Activated naive CD4-positive, alpha-beta T cell treated with anti-CD3 and anti-CD28 coated beads, Interleukin-2, amount 50 U/mL, for 72 hours (primary cell): ENCODE results near the gene SYNGAP1. TPM values are rescaled to one million over a fixed set of nuclear protein-coding genes. Genes with fewer than 3 reads are reported as not detected.
"Not testable (repeated sequence)": the region's sequence is repeated elsewhere in the genome, so short reads cannot be mapped to it uniquely, and the experiment has no call there.

Experiments
- ATAC-seq, 2 donors: fragments of 150-1000 bp; cut with Tn5 transposase; 2 replicates each; pipeline ENCODE4 v1.10.0; 2021; ENCODE audit warnings: mild to moderate bottlenecking in 2 of 2, moderate library complexity in 2 of 2
- DNase-seq, 2 donors: peaks; one replicate each; pipeline ENCODE4 v3.0.0; 2021 to 2022; ENCODE audit warnings: low spot score in 2 of 2
- H3K27ac Mint-ChIP-seq, 2 donors: one replicate each; pipeline ENCODE4 v1.8.0; 2022; ENCODE audit warnings: mild to moderate bottlenecking in 2 of 2, mixed read lengths in 2 of 2
- H3K36me3 Mint-ChIP-seq, 2 donors: one replicate each; pipeline ENCODE4 v1.8.0; 2022; ENCODE audit warnings: mixed read lengths in 2 of 2
- H3K9me3 Mint-ChIP-seq, 2 donors: one replicate each; pipeline ENCODE4 v1.8.0; 2022; ENCODE audit warnings: mixed read lengths in 2 of 2
- total RNA-seq, 2 donors: library from RNA; stranded (reverse); gene quantifications; one replicate each; pipeline ENCODE4 v1.2.3, GENCODE V29; 2022

The SYNGAP1 gene
- total RNA-seq, 2 donors from 2014 or later: 70.5 to 71.7 TPM

DNA sequence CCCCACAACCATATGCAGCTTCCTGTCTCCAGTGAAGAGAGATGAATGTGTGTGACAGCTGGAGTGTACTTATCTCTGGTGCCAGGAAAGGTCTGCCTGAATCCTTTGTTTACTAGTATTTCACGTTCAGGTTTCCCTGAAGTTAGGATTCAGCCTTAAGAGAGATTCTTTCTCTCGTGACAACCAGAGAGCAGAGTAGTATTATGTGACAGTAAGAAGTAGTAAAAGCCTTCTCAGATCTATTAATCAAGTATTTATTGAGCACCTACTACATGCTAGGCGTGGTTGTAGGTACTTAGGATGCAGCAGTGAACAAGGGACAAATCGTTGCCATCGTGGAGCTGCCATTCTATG, 27.3 kb upstream of the SYNGAP1 start:
- peak overlapping the region; percentile 95 to 99 for H3K27ac Mint-ChIP-seq
- DNase-seq (no peak), ATAC-seq (no peak)
- H3K9me3 Mint-ChIP-seq: no peaks in the 10 kb centered on the region
- H3K36me3 Mint-ChIP-seq: peaks cover 22 to 30% of the 10 kb centered on the region in 2 donors

- no peaks in the 10 kb centered on the region for H3K9me3 Mint-ChIP-seq
- DNase-seq: no peak
- H3K27ac Mint-ChIP-seq: peak overlapping the region; percentile 95 to 99
- ATAC-seq: no peak
- H3K36me3 Mint-ChIP-seq: peaks cover 26 to 35% of the 10 kb centered on the region in 2 donors
Observed at GRCh38 chr6:33392979-33393378, 26.9 kb upstream of the SYNGAP1 start.

DNA sequence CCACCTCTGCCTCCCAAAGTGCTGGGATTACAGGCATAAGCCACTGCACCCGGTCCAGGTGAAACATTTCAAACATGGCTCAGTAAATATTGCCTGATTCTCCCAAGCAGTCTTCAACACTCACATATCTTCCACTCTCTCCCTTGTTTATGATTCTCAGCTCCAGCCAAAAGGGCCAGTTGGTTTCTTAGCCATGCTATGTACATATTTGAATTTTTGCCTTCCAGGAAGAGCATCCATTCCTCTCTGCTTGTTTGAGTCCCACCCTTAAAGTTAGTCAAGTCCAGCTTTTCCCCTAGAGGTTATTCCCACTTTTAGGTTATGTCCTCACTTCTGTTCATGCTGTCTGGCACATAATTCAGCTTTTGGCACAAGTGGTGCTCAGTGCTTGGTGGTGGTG, 22.3 kb upstream of the SYNGAP1 start:
- peaks cover 27 to 40% of the 10 kb centered on the region in 2 donors for H3K36me3 Mint-ChIP-seq
- DNase-seq: no peak
- H3K27ac Mint-ChIP-seq: no peak overlapping the region
- no peak for ATAC-seq
- no peaks in the 10 kb centered on the region for H3K9me3 Mint-ChIP-seq

DNA sequence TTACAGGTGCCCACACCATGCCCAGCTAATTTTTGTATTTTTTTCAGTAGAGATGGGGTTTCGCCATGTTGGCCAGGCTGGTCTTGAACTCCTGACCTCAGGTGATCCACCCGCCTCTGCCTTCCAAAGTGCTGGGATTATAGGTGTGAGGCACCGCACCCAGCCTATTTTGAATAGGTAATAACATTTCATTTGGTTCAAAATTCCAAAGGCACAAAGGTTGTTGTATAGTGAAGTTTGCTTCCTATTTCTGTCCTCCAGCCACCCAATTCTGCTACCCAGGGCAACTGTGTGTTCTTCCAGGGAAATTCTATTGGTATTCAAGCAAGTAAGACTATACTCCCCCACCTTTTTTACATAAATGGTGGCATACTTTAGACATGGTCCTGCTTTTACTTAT, 21.3 kb upstream of the SYNGAP1 start:
- not testable (repeated sequence) for DNase-seq, H3K9me3 Mint-ChIP-seq, ATAC-seq
- Mint-ChIP-seq H3K36me3 (peaks cover 26 to 34% of the 10 kb centered on the region in 2 donors), H3K27ac (peak overlapping the region in 1 of 2 donors; percentile 29)

DNA sequence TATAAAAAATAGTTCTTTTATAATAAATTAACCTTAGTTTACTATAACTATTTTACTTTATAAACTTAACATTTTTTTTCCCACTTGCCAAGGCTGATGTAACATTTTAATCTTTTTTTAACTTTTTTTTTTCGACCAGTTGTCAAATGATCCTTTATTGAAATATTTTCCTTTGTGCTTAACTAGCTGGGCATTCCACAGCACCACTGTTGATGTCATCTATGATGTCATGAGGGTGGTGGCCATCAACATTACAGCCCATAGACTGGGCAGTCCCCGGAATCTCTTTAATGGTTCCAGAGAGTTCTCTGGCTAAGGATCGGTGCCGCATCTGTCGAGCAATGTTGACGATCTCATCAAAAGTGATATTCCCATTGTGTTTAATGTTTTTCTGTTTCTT, 20.0 kb upstream of the SYNGAP1 start:
- ATAC-seq, H3K27ac Mint-ChIP-seq, H3K9me3 Mint-ChIP-seq, DNase-seq: not testable (repeated sequence)
- peaks cover 31 to 40% of the 10 kb centered on the region in 2 donors for H3K36me3 Mint-ChIP-seq

GRCh38 chr6:33404884-33405283, 15.0 kb upstream of the SYNGAP1 start:
- Mint-ChIP-seq H3K27ac (no peak overlapping the region), H3K9me3 (no peaks in the 10 kb centered on the region), H3K36me3 (peaks cover 42 to 58% of the 10 kb centered on the region in 2 donors)
- ATAC-seq: no peak
- no peak for DNase-seq

- peak overlapping the region; percentile 26 to 69 for H3K27ac Mint-ChIP-seq
- no peak for DNase-seq
Observed at GRCh38 chr6:33405386-33405940, 14.4 kb upstream of the SYNGAP1 start.

DNA sequence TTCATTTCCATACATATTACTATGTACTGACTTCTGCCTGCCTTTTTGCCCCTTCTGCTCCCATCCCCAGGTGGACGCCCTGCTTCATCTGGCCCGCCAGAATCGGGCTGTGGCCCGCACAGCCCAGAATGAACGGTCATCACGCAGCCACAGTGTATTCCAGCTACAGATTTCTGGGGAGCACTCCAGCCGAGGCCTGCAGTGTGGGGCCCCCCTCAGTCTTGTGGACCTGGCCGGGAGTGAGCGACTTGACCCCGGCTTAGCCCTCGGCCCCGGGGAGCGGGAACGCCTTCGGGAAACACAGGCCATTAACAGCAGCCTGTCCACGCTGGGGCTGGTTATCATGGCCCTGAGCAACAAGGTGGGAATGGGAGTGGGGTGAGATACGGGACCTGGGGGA, 13.7 kb upstream of the SYNGAP1 start:
- Mint-ChIP-seq H3K36me3 (peaks cover 39 to 55% of the 10 kb centered on the region in 2 donors), H3K9me3 (no peaks in the 10 kb centered on the region), H3K27ac (peak overlapping the region; percentile 17 to 69)
- DNase-seq (no peak), ATAC-seq (no peak)

More at GRCh38 chr6:33405386-33405940, 14.4 kb upstream of the SYNGAP1 start:
- ATAC-seq: no peak
- Mint-ChIP-seq H3K36me3 (peaks cover 39 to 55% of the 10 kb centered on the region in 2 donors), H3K9me3 (no peaks in the 10 kb centered on the region)

DNA sequence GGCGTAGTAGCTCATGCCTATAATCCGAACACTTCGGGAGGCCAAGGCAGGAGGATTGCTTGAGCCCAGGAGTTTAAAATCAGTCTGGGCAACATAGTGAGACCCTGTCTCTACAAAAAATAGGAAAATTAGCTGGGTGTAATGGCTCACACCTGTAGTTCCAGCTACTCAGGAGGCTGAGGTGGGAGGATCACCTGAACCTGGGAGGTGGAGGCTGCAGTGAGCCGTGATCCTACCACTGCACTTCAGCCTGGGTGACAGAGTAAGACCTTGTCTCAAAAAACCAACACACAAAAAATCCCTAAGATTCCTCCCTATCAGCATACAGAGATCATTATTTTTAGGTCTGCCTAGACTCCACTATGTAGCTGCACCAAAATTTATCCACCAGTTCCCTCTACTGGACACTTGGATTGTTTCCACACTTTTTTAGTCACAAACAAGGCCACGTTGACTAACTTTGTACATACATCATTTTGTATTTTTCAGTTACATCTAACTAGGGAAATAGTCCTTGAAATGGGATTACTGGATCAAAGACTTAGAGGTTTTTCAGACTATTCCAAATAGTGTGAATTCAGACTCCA, 12.6 kb upstream of the SYNGAP1 start:
- H3K36me3 Mint-ChIP-seq: peaks cover 45 to 55% of the 10 kb centered on the region in 2 donors
- no peaks in the 10 kb centered on the region for H3K9me3 Mint-ChIP-seq
- no peak for ATAC-seq
- H3K27ac Mint-ChIP-seq: no peak overlapping the region
- DNase-seq: no peak

DNA sequence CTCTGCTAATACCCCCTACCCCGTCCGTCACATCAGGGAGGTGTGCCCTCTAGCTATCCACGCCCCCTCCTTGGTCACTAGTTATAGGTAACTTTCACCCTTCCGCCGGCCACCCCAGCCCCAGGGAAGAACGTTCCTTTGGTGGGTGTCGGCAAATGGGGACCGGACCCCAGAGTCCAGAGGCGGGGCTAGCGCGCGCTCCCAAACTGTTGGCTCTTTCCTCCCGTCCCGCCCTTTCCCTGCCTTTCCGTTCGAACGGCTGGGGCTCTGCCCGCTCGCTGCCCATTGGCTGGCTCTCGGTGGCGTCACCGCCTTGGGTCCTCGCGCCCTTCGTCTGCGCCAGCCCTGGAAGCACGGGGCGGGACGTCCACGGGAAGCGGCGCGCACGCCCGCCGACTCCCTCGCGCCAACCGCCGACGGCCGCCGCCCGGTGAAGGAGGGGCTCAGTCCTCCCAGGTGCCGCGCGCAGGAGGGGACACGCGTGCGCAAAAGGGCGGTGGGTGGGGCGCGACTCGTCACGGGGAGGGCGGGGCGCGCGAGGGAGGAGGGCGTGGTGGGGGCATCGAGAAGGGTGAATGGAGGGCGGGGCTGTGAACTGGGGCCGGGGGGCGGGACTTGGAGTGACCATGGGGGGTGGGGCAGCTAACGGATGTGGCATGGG, 9.7 kb upstream of the SYNGAP1 start:
- DNase-seq (peak; percentile 97 to 99), ATAC-seq (peak; percentile 86 to 93)
- Mint-ChIP-seq H3K27ac (peak overlapping the region; percentile 98 to 99), H3K9me3 (no peaks in the 10 kb centered on the region), H3K36me3 (peaks cover 32 to 36% of the 10 kb centered on the region in 2 donors)

DNA sequence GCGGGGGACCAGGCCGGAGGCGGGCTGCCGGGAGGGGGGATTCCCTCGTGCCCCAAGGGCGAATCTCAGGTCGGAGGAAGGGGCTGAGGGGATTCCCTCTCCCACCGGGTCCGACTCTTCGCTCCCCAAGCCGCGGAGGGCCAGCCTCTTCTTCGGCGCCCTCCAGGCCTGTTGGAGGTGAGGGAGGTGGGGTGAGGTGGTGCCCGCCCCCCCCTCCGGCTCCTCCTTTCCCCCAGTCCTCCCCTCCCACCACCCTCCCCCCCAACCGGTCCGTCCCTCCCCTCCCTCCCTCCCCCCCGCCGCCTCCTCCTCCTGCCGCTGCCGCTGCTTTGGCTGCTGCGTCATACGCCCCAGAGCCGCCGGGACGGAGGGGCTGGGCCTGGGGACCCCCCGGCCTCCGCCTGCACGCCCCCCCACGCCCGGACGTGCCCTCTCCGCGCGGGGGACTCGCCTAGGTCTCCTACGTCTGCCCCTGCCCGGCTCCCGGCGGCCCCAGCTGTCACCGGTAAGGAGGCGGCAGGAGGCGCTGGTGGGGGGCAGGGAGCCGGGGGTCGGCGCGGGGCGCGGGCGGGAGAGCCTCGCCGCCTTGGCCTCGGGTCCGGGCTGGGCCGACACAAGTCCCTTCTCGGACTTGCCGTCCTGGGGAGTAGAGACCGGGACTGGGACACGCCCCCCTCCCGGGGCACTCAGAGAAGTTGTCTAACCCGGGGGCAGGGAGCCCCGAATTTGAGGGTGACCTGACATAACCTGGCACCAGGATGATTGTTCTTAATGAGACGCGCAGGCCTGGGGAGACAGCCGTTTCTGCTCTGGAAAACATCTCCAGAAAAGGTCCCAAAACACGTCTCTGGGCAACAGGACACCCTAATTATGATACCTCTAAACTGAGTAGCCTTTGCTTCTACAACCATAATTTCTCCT, 8.9 kb upstream of the SYNGAP1 start, which contains the start of gene PHF1:
TSS of gene PHF1 (plus strand) at position 304 of the 921 bp plus-strand sequence. CDS start 1,250 bp downstream, outside the sequence.
- Mint-ChIP-seq H3K27ac (peak within 1 kb of the TSS; percentile 98 to 99), H3K9me3 (no peaks in the 10 kb centered on the region), H3K36me3 (peaks cover 28 to 36% of the 10 kb centered on the region in 2 donors)
- ATAC-seq (peak; percentile 59 to 64), DNase-seq (peak in 1 of 2 donors; percentile 95)

DNA sequence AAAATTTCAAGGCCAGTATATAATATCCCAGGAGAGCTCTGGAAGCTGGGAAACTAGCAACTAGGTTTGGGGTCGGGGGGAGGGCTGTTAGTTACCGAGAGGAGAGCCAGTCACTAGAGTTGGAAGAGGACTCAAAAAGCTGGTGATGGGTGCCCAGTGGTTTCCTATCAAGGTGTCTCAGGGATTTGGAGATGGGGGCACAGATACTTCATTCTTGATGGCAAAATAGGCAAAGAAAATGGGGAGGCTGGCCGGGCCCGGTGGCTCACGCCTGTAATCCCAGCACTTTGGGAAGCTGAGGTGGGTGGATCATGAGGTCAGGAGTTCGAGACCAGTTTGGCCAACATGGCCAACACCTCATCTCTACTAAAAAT, 8.2 kb upstream of the SYNGAP1 start:
- no peak for ATAC-seq
- Mint-ChIP-seq H3K36me3 (peaks cover 27 to 36% of the 10 kb centered on the region in 2 donors), H3K9me3 (no peaks in the 10 kb centered on the region)

GRCh38 chr6:33412140-33413009, 7.5 kb upstream of the SYNGAP1 start:
- Mint-ChIP-seq H3K36me3 (peaks cover 32 to 35% of the 10 kb centered on the region in 2 donors), H3K27ac (peak overlapping the region; percentile 60 to 99), H3K9me3 (no peaks in the 10 kb centered on the region)
- no peak for ATAC-seq
- DNase-seq: no peak

More for the DNA sequence above, 8.2 kb upstream of the SYNGAP1 start:
- no peak for DNase-seq
- peak overlapping the region; percentile 27 to 99 for H3K27ac Mint-ChIP-seq

DNA sequence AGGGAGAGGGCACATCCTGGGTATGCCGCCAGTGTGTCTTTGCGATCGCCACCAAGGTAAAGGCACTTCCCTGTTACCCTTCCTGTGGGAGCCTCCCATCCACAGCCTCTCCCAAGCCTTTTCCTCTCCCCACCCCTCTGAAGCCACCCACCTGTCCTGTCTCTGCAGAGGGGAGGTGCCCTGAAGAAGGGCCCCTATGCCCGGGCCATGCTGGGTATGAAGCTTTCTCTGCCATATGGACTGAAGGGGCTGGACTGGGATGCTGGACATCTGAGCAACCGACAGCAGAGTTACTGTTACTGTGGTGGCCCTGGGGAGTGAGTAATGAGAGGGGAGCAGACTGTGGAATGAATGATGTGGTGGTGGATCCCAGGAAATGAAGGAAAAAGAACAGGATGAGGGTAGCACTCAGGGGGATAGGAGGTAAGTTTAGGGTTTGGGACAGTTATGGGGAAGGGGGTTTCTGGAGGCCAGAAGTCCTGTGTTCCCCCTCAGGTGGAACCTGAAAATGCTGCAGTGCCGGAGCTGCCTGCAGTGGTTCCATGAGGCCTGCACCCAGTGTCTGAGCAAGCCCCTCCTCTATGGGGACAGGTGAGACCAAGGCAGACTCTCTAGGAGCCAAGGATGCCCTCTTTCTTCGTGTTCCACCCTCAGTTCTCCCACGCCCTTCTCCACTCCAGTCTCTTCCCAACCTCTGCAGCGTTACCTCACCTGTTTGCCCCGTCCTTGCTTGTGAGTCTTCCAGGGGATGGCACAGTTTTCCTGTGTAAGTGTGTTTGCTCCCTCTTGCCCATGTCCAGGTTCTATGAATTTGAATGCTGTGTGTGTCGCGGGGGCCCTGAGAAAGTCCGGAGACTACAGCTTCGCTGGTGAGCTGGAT, 6.4 kb upstream of the SYNGAP1 start:
- H3K27ac Mint-ChIP-seq: peak overlapping the region; percentile 39 to 99
- no peak for ATAC-seq
- DNase-seq: no peak
- peaks cover 32 to 39% of the 10 kb centered on the region in 2 donors for H3K36me3 Mint-ChIP-seq
- no peaks in the 10 kb centered on the region for H3K9me3 Mint-ChIP-seq
